Endodermal cell (in vitro differentiated cells): ENCODE results near the gene FGD4. TPM values are rescaled to one million over a fixed set of nuclear protein-coding genes. Genes with fewer than 3 reads are reported as not detected.

Experiments used
- DNase-seq: peaks from one replicate; pipeline ENCODE4 v3.0.0-alpha.2; 2017
- H3K27ac ChIP-seq: 2 replicates; pipeline ENCODE4 v1.5.1; 2013; ENCODE audit warnings: mild to moderate bottlenecking, low read depth, low read length, moderate library complexity
- H3K27me3 ChIP-seq: 2 replicates; pipeline ENCODE4 v1.6.1; 2013; ENCODE audit warnings: mild to moderate bottlenecking, low read length, moderate library complexity; ENCODE audit not compliant: insufficient read depth, control insufficient read depth, poor library complexity, severe bottlenecking
- H3K36me3 ChIP-seq: 2 replicates; pipeline ENCODE4 v1.7.0; 2013; ENCODE audit warnings: mild to moderate bottlenecking, low read length, moderate library complexity; ENCODE audit not compliant: control insufficient read depth, insufficient read depth
- H3K4me1 ChIP-seq: one replicate; pipeline ENCODE4 v1.7.0; 2013; ENCODE audit warnings: low read length; ENCODE audit not compliant: control insufficient read depth, insufficient read depth
- H3K4me3 ChIP-seq: 2 replicates; pipeline ENCODE4 v1.5.1; 2013; ENCODE audit warnings: mild to moderate bottlenecking, low read length, moderate library complexity
- H3K9ac ChIP-seq: 2 replicates; pipeline ENCODE4 v1.6.1; 2013; ENCODE audit warnings: mild to moderate bottlenecking, low read length, moderate library complexity; ENCODE audit not compliant: poor library complexity, severe bottlenecking; ENCODE audit errors: extremely low read depth
- H3K9me3 ChIP-seq: 2 replicates; pipeline ENCODE4 v1.6.1; 2013; ENCODE audit warnings: mild to moderate bottlenecking, low read length, moderate library complexity; ENCODE audit not compliant: control insufficient read depth
- H3K27ac Mint-ChIP-seq: 2 replicates; pipeline ENCODE4 v1.8.0; 2020; ENCODE audit warnings: mixed read lengths
- H3K27me3 Mint-ChIP-seq: 2 replicates; pipeline ENCODE4 v1.8.0; 2021; ENCODE audit warnings: mild to moderate bottlenecking, mixed read lengths; ENCODE audit not compliant: insufficient read depth
- H3K36me3 Mint-ChIP-seq: 2 replicates; pipeline ENCODE4 v1.8.0; 2020; ENCODE audit warnings: low read depth, mixed read lengths
- H3K4me1 Mint-ChIP-seq: 2 replicates; pipeline ENCODE4 v1.8.0; 2020; ENCODE audit warnings: mixed read lengths
- H3K4me3 Mint-ChIP-seq: 2 replicates; pipeline ENCODE4 v1.8.0; 2020; ENCODE audit warnings: mild to moderate bottlenecking, moderate library complexity, mixed read lengths
- H3K9me3 Mint-ChIP-seq: 2 replicates; pipeline ENCODE4 v1.8.0; 2020; ENCODE audit warnings: mild to moderate bottlenecking, mixed read lengths
- CTCF ChIP-seq: fragments of 200-600 bp; sonication (generic); conservative IDR thresholded peaks from 2 replicates; pipeline ENCODE4 v1.5.0; 2021; ENCODE audit warnings: antibody characterized with exemption, mild to moderate bottlenecking
- WGBS, 2 experiments: methylation state at CpG; one replicate each; pipeline versions ENCODE4 v1.1.5 to v1.1.7; 2013; ENCODE audit warnings: missing lambda C conversion rate in 2 of 2, mixed read lengths in 1 of 2; ENCODE audit not compliant: insufficient coverage in 1 of 2, insufficient read length in 1 of 2; 5-methylcytosine and 5-hydroxymethylcytosine counted together
- total RNA-seq, 2 donors: library from RNA; stranded (reverse); fragmentation: NEBNext Ultra II Directional in 1 of 2; extraction: Animal tissue kit (Norgen Biotek cat#: 25700) in 1 of 2; gene quantifications; 2 replicates in 1 of 2; 3 replicates in 1 of 2; pipeline ENCODE4 v1.2.1, GENCODE V29; 2021

FGD4 gene
- total RNA-seq, 2 donors from 2014 or later, result 27.6 to 57.7 TPM

- Histone ChIP-seq H3K4me3 (peak overlapping the region; percentile 3), H3K9ac (peak overlapping the region; percentile 9), H3K9me3 (no peaks in the 10 kb centered on the region), H3K36me3 (peaks cover 23% of the 10 kb centered on the region), H3K27me3 (no peaks in the 10 kb centered on the region), H3K4me1 (peaks cover 21% of the 10 kb centered on the region), H3K27ac (peak overlapping the region; percentile 5)
- Mint-ChIP-seq H3K9me3 (no peaks in the 10 kb centered on the region), H3K36me3 (peaks cover 15% of the 10 kb centered on the region), H3K4me3 (peak overlapping the region; percentile 4), H3K27ac (peak overlapping the region; percentile 83), H3K4me1 (peaks cover 57% of the 10 kb centered on the region), H3K27me3 (no peaks in the 10 kb centered on the region)
- DNase-seq, result peak; percentile 61
- no peak for TF ChIP-seq CTCF
- WGBS, 2 experiments, result 7% methylated on average over 1 of the region's 1 CpG; no CpG with 5 or more reads in 1 of the 2 experiments
Measured at GRCh38 chr12:32454866-32455265, 55.5 kb downstream of the FGD4 start.

GRCh38 chr12:32455607-32456071 lies 56.3 kb downstream of the FGD4 start:
- Mint-ChIP-seq H3K27me3 (no peaks in the 10 kb centered on the region), H3K36me3 (peaks cover 22% of the 10 kb centered on the region), H3K4me1 (peaks cover 56% of the 10 kb centered on the region), H3K4me3 (no peak overlapping the region), H3K27ac (peak overlapping the region; percentile 67), H3K9me3 (no peaks in the 10 kb centered on the region)
- TF ChIP-seq CTCF, result peak; percentile 99
- Histone ChIP-seq H3K9ac (no peak overlapping the region), H3K4me3 (no peak overlapping the region), H3K4me1 (peaks cover 21% of the 10 kb centered on the region), H3K9me3 (no peaks in the 10 kb centered on the region), H3K27me3 (no peaks in the 10 kb centered on the region), H3K36me3 (peaks cover 20% of the 10 kb centered on the region), H3K27ac (no peak overlapping the region)
- WGBS, 2 experiments, result 53% methylated on average over 1 of the region's 1 CpG; no CpG with 5 or more reads in 1 of the 2 experiments
- DNase-seq, result peak; percentile 31

- Histone ChIP-seq H3K9ac (no peak overlapping the region), H3K36me3 (peaks cover 17% of the 10 kb centered on the region), H3K9me3 (no peaks in the 10 kb centered on the region), H3K4me1 (peaks cover 21% of the 10 kb centered on the region), H3K27me3 (no peaks in the 10 kb centered on the region), H3K27ac (no peak overlapping the region), H3K4me3 (no peak overlapping the region)
- DNase-seq, result peak; percentile 20
- H3K27me3 Mint-ChIP-seq, result no peaks in the 10 kb centered on the region
- no peak overlapping the region for H3K4me3 Mint-ChIP-seq
- WGBS, 2 experiments, result 88% methylated on average over 1 of the region's 1 CpG; no CpG with 5 or more reads in 1 of the 2 experiments
- H3K27ac Mint-ChIP-seq, result no peak overlapping the region
- H3K9me3 Mint-ChIP-seq, result no peaks in the 10 kb centered on the region
- H3K36me3 Mint-ChIP-seq, result peaks cover 31% of the 10 kb centered on the region
- H3K4me1 Mint-ChIP-seq, result peaks cover 50% of the 10 kb centered on the region
- no peak for TF ChIP-seq CTCF
Measured at GRCh38 chr12:32457251-32458025, 58.1 kb downstream of the FGD4 start.
